Neural cell (in vitro differentiated cells): Measurements from ENCODE around the gene CFAP300. TPM values are rescaled to one million over a fixed set of nuclear protein-coding genes. Genes with fewer than 3 reads are reported as not detected.

Source experiments
- H2AFZ ChIP-seq: fragments of 200-600, 300-800 bp; sonication (generic), shearing (Covaris generic); 2 replicates; pipeline ENCODE4 v1.6.0; 2014; ENCODE audit warnings: low read depth, mild to moderate bottlenecking, antibody characterized with exemption, low read length, moderate library complexity
- H3F3A ChIP-seq: fragments of 200-600 bp; shearing (Covaris generic); 2 replicates; pipeline ENCODE4 v1.6.1; 2016; ENCODE audit warnings: mild to moderate bottlenecking, moderate library complexity, mixed read lengths, antibody characterized with exemption, low read length; ENCODE audit not compliant: insufficient read depth, poor library complexity, severe bottlenecking
- H3K27ac ChIP-seq: fragments of 200-600, 300-800 bp; sonication (generic), shearing (Covaris generic); 2 replicates; pipeline ENCODE4 v1.5.1; 2014; ENCODE audit warnings: mild to moderate bottlenecking, low read length, moderate library complexity
- H3K27me3 ChIP-seq: fragments of 300-800, 200-600 bp; sonication (generic), shearing (Covaris generic); 2 replicates; pipeline ENCODE4 v1.6.0; 2014; ENCODE audit warnings: mild to moderate bottlenecking, low read depth, low read length, moderate library complexity; ENCODE audit not compliant: insufficient read depth
- H3K36me3 ChIP-seq: fragments of 300-800, 200-600 bp; sonication (generic), shearing (Covaris generic); 2 replicates; pipeline ENCODE4 v1.5.1; 2014; ENCODE audit warnings: mild to moderate bottlenecking, antibody characterized with exemption, low read length, moderate library complexity; ENCODE audit not compliant: insufficient read depth
- H3K4me2 ChIP-seq: fragments of 300-800, 200-600 bp; sonication (generic), shearing (Covaris generic); 2 replicates; pipeline ENCODE4 v1.6.0; 2014; ENCODE audit warnings: mild to moderate bottlenecking, low read length
- H3K4me3 ChIP-seq: fragments of 300-800, 200-600 bp; sonication (generic), shearing (Covaris generic); 2 replicates; pipeline ENCODE4 v1.5.1; 2014; ENCODE audit warnings: mild to moderate bottlenecking, low read length, moderate library complexity
- H3K79me2 ChIP-seq: fragments of 200-600 bp; shearing (Covaris generic); replicated peaks from 2 replicates; pipeline ENCODE4 v1.6.0; 2014; ENCODE audit warnings: mild to moderate bottlenecking, low read length, moderate library complexity; ENCODE audit not compliant: insufficient read depth
- H3K9ac ChIP-seq: fragments of 300-800, 200-600 bp; sonication (generic), shearing (Covaris generic); 2 replicates; pipeline ENCODE4 v1.6.1; 2016; ENCODE audit warnings: mild to moderate bottlenecking, low read length, mixed read lengths
- H3K9me2 ChIP-seq: fragments of 200-600 bp; shearing (Covaris generic); 2 replicates; pipeline ENCODE4 v1.6.1; 2016; ENCODE audit warnings: mild to moderate bottlenecking, low read length, mixed read lengths; ENCODE audit not compliant: insufficient read depth
- H3K9me3 ChIP-seq: fragments of 200-600, 300-800 bp; sonication (generic), shearing (Covaris generic); 2 replicates; pipeline ENCODE4 v1.6.1; 2016; ENCODE audit warnings: mild to moderate bottlenecking, mixed run types, low read length, moderate library complexity, mixed read lengths
- H4K20me1 ChIP-seq: fragments of 200-600 bp; shearing (Covaris generic); 2 replicates; pipeline ENCODE4 v1.6.1; 2016; ENCODE audit warnings: mild to moderate bottlenecking, mixed run types; ENCODE audit not compliant: insufficient read depth
- EP300 ChIP-seq: fragments of 450-650 bp; conservative IDR thresholded peaks from 2 replicates; pipeline ENCODE4 v1.6.1; 2014; ENCODE audit warnings: antibody characterized with exemption, mild to moderate bottlenecking, moderate library complexity; ENCODE audit not compliant: poor library complexity, severe bottlenecking
- EZH2 ChIP-seq: fragments of 200-600, 300-800 bp; shearing (Covaris generic), sonication (generic); IDR thresholded peaks from 2 replicates; pipeline ENCODE4 v1.6.1; 2014; ENCODE audit warnings: antibody characterized with exemption, low read length, borderline replicate concordance, mild to moderate bottlenecking; ENCODE audit not compliant: insufficient read depth, poor library complexity, severe bottlenecking
- MXI1 ChIP-seq: fragments of 450-650 bp; conservative IDR thresholded peaks from 2 replicates; pipeline ENCODE4 v1.6.1; 2014; ENCODE audit warnings: antibody characterized with exemption, mild to moderate bottlenecking; ENCODE audit not compliant: poor library complexity, severe bottlenecking
- POLR2AphosphoS5 ChIP-seq: IDR thresholded peaks from 2 replicates; pipeline ENCODE4 v1.6.1; 2012
- RAD21 ChIP-seq: fragments of 450-650 bp; conservative IDR thresholded peaks from 2 replicates; pipeline ENCODE4 v1.6.1; 2014; ENCODE audit warnings: antibody characterized with exemption, mild to moderate bottlenecking, moderate library complexity
- REST ChIP-seq: IDR thresholded peaks from 2 replicates; pipeline ENCODE4 v1.6.1; 2012; ENCODE audit warnings: borderline replicate concordance
- SMC3 ChIP-seq: fragments of 450-650 bp; conservative IDR thresholded peaks from 2 replicates; pipeline ENCODE4 v1.6.1; 2014; ENCODE audit warnings: antibody characterized with exemption, mild to moderate bottlenecking, moderate library complexity; ENCODE audit not compliant: poor library complexity
- TAF1 ChIP-seq: IDR thresholded peaks from 2 replicates; pipeline ENCODE4 v1.6.1; 2012; ENCODE audit warnings: low read depth
- polyA plus RNA-seq: library from polyadenylated mRNA; depleted of rRNA; stranded (reverse); fragments of >200 nt; gene quantifications from 2 replicates; pipeline ENCODE4 v1.2.3, GENCODE V29; 2014
- TF ChIP-seq, protein P1 (sequence below): fragments of 450-650 bp; IDR thresholded peaks from 2 replicates; pipeline ENCODE4 v1.5.1; 2014; ENCODE audit warnings: antibody characterized with exemption, mild to moderate bottlenecking, moderate library complexity; ENCODE audit not compliant: poor library complexity, severe bottlenecking

Gene CFAP300
- polyA plus RNA-seq, 1 donor from 2014 or later = not detected

GRCh38 chr11:102114032-102114431 lies 66.8 kb downstream of the CFAP300 start:
- Histone ChIP-seq H3K36me3 (no peaks in the 10 kb centered on the region), H3K4me2 (no peak overlapping the region), H3K4me3 (no peak overlapping the region), H3K27ac (no peak overlapping the region), H3K79me2 (peaks cover 34% of the 10 kb centered on the region), H2AFZ (no peak overlapping the region), H3K9ac (no peak overlapping the region), H4K20me1 (no peaks in the 10 kb centered on the region), H3K9me2 (no peaks in the 10 kb centered on the region), H3F3A (no peaks in the 10 kb centered on the region), H3K27me3 (peaks cover 37% of the 10 kb centered on the region), H3K9me3 (no peaks in the 10 kb centered on the region)
- TF ChIP-seq MXI1 (no peak), EP300 (no peak)
- TF ChIP-seq, protein P1, sequence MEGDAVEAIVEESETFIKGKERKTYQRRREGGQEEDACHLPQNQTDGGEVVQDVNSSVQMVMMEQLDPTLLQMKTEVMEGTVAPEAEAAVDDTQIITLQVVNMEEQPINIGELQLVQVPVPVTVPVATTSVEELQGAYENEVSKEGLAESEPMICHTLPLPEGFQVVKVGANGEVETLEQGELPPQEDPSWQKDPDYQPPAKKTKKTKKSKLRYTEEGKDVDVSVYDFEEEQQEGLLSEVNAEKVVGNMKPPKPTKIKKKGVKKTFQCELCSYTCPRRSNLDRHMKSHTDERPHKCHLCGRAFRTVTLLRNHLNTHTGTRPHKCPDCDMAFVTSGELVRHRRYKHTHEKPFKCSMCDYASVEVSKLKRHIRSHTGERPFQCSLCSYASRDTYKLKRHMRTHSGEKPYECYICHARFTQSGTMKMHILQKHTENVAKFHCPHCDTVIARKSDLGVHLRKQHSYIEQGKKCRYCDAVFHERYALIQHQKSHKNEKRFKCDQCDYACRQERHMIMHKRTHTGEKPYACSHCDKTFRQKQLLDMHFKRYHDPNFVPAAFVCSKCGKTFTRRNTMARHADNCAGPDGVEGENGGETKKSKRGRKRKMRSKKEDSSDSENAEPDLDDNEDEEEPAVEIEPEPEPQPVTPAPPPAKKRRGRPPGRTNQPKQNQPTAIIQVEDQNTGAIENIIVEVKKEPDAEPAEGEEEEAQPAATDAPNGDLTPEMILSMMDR = no peak

- Histone ChIP-seq H4K20me1 (no peaks in the 10 kb centered on the region), H3K27ac (no peak overlapping the region), H3K9ac (no peak overlapping the region), H3K4me2 (no peak overlapping the region), H3K9me3 (no peaks in the 10 kb centered on the region), H2AFZ (no peak overlapping the region), H3K4me3 (no peak overlapping the region), H3K27me3 (peaks cover 23% of the 10 kb centered on the region), H3K9me2 (no peaks in the 10 kb centered on the region), H3K79me2 (peaks cover 34% of the 10 kb centered on the region), H3K36me3 (no peaks in the 10 kb centered on the region), H3F3A (no peaks in the 10 kb centered on the region)
- TF ChIP-seq EP300 (no peak), EZH2 (no peak), POLR2AphosphoS5 (no peak), SMC3 (no peak), RAD21 (no peak)
- TF ChIP-seq, protein P1 = no peak
These were observed 68.3 kb downstream of the CFAP300 start for GRCh38 chr11:102115557-102115956.

DNA sequence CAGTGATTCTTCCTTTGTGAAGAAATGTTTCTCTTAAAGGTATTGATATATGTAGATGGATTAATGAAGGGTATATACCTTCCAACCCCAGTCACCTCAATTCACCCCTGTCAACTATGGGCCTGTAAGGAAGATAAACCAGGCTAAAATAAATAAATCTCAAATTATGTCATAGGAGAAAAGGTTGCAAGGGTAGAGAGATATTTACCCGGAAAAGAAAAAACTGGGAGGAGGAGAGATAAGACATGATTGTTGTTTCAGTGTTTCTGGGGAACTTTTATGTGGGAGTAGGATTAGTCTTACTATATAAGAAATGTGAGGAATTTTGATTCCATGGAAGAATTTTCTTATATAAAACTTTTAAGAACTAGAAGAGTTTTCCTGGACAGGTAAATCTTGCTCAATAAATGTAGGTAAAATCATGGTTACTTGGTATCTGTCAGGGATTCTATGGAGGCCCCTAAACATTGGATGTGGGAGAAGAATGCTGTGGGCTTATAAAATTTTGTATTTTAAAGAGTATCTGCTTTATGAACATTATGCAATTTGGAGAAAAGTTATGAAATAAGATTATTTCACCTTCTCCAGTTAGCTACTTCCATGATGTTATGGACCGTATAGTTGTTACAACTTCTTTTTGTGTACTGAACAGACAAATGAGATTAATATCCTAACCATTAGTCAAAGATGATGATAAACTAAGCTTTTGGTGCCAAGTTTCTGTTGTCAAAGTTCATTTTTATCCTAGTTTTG lies 69.4 kb downstream of the CFAP300 start:
- no peaks in the 10 kb centered on the region for H4K20me1 ChIP-seq
- no peaks in the 10 kb centered on the region for H3K9me2 ChIP-seq
- H2AFZ ChIP-seq = no peak overlapping the region
- no peaks in the 10 kb centered on the region for H3K9me3 ChIP-seq
- no peak overlapping the region for H3K4me3 ChIP-seq
- H3F3A ChIP-seq = no peaks in the 10 kb centered on the region
- peaks cover 33% of the 10 kb centered on the region for H3K79me2 ChIP-seq
- TF ChIP-seq SMC3 (no peak), REST (no peak), RAD21 (no peak), TAF1 (no peak), POLR2AphosphoS5 (no peak), EZH2 (no peak), MXI1 (no peak), EP300 (no peak)
- TF ChIP-seq, protein P1 = no peak
- no peaks in the 10 kb centered on the region for H3K36me3 ChIP-seq
- no peak overlapping the region for H3K27ac ChIP-seq
- no peak overlapping the region for H3K4me2 ChIP-seq
- H3K27me3 ChIP-seq = peaks cover 13% of the 10 kb centered on the region
- no peak overlapping the region for H3K9ac ChIP-seq
